Midbrain (tissue), 1 donor: ENCODE measurements around the gene PLSCR4.
A peak's percentile ranks its signal among the peaks of the same experiment; 100 is the strongest.

Source experiments
- DNase-seq: peaks from one replicate; lab custom pipeline; 2025; lab: John Stamatoyannopoulos, UW

Gene PLSCR4

GRCh38 chr3:146160964-146161662 is 89.8 kb downstream of the PLSCR4 start, which contains the start of gene PLOD2:
Gene PLOD2 (minus strand): TSS chr3:146161184. CDS start chr3:146160989, 195 bp downstream.
- peak; percentile 61 for DNase-seq

DNA sequence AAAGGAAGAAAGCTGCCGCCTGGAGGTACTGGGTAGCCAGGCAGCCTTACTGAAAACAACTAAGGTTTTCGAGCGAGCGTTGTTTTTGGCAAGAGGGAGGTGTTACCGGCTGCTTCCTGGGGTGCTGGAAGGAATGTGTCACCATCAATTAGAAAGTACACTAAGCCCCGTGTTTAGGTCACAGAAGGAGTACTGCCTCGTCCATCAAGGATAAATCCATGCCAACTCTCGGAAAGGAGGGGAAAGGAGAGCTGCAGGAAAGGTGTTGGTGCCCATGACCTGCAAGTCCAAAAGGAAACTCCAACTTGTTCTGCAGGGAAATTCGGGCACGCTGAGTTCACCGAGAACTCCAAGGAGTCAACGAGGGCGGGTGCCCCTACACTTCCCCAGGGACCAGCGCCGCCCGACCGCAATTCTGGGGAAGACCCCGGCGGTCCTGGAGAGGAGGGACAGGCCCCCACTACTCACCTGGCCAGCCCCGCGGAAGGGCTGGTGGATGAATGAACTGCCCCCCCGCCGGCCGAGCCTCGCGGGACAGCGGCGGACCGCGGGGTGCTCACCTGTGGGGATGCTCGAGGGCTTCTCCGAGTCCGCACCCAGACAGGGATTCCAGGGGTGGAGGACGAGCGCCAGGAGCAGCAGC is 90.5 kb downstream of the PLSCR4 start:
- DNase-seq = peak; percentile 68

- DNase-seq = peak; percentile 48
These were observed 91.1 kb downstream of the PLSCR4 start for GRCh38 chr3:146159616-146160320.

DNA sequence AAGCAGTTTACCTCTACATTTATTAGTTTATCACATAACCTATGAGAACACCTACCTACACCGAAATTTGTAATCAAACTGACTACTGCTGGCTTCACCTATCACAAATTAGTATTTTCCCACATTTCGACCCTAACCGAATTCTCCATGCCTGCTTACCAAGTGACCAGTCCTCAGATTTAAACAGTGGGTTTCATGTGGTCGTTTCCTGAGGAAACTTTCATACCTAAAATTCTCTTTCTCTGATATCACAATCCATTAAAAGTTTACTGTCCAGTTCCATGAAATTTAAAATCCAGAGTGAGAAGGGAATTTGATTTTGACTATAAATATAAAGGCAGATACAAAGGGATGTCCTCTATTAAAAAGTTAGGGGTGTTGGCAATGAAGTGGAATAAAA is 91.9 kb downstream of the PLSCR4 start:
- DNase-seq = no peak

GRCh38 chr3:146157325-146158060 is 93.4 kb downstream of the PLSCR4 start:
- DNase-seq = no peak

- no peak for DNase-seq
These were observed 94.1 kb downstream of the PLSCR4 start for GRCh38 chr3:146156666-146157314.

DNA sequence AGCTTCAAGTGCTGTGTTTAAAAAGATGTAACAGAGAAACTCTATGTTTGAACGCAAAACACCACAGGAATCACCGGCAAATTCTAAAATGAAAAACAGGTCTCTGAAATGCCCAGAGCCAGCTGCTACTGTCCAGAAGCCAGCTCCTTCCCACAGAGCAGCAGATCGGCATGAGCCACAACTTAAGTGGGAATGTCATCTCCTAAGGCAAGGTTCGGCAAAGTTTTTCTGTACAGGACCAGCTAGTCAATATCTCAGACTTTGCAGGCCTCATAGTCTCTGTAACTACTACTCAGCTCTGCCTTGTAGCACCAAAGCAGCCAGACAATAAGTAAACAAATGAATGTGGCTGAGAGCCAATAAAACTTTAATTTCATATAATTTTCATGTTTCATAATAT is 94.8 kb downstream of the PLSCR4 start:
- DNase-seq = peak; percentile 25

DNA sequence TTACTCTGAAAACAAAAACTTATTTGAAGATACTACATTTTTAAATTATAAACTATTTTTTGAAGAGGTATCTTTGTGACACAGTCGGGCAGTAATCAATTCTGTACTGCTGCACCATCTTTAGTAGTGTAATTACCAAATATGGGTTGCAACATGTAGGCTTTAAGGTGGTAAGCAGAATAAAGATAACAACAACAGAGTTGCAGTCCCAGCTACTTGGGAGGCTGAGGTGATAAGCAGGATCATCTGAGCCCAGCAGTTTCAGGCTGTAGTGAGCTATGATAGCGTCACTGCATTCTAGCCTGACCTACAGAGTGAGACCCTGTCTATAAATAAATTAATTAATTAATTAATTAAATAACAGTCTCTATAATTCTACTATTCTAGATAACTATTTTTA is 95.9 kb downstream of the PLSCR4 start:
- no peak for DNase-seq

DNA sequence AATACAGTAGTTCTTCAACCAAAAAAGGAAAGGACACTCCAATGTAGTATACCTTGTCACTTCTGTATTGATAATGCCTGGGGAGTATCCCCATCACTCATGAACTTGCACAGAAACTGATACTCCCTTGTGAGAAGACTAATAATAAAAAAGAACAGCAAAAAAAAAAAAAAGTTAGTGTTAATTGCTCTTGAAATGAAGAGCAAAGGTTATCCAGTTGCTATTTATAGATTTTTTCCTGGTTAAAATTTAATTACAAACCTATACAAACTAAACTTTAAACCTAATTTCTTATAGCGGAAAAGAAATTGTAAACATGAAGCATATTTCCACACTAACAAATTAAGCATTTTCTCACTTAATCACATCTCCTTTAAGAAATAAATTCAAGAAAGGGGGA is 96.6 kb downstream of the PLSCR4 start:
- DNase-seq = no peak

DNA sequence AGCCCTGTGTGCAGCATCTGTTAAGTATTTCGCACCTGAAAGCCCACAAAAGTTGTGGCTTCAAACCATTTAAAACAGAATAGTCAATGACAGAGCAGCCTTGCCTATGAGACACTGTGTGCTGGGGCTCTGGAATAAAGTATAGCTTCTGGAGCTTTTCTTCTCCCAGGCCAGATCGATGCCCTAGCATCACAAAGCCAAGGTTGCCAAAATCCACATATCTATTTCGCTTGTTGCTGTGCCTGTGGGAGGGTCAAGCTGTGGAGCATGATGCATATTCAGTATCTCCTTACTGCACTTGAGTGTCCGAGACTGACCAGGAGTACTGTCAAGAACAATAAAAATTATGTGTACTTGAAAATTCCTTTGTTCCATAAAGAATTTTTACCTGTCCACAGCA is 97.5 kb downstream of the PLSCR4 start:
- DNase-seq = no peak

GRCh38 chr3:146152834-146153233 is 98.1 kb downstream of the PLSCR4 start:
- DNase-seq = no peak

- DNase-seq = no peak
These were observed 102.4 kb downstream of the PLSCR4 start for GRCh38 chr3:146148468-146148931.

GRCh38 chr3:146145642-146146041 is 105.3 kb downstream of the PLSCR4 start:
- no peak for DNase-seq

- peak; percentile 32 for DNase-seq
These were observed 108.1 kb downstream of the PLSCR4 start for GRCh38 chr3:146142757-146143156.
